K562 (cell line): ENCODE results near the gene MPZL1. TPM values are rescaled to one million over a fixed set of nuclear protein-coding genes. Genes with fewer than 3 reads are reported as not detected.
A peak's percentile ranks its signal among the peaks of the same experiment; 100 is the strongest.

Source experiments
- ATAC-seq: fragments of 200-7000 bp; cut with Tn5 transposase; 3 replicates; pipeline ENCODE4 v1.9.1; 2020; ENCODE audit warnings: moderate library complexity
- BruUV-seq: library from RNA; stranded (reverse); fragments of 400-500 nt; replicated peaks from 2 replicates; lab custom pipeline; 2021; lab: Mats Ljungman, UMichigan
- CTCF ChIA-PET: fragments of 300-600 bp; formaldehyde crosslinking; extraction: SDS; loops from one replicate; lab custom pipeline; 2021; ENCODE audit warnings: low intra/inter-chr PET ratio; lab: Yijun Ruan, JAX
- POLR2A ChIA-PET: fragments of 300-600, 350-650 bp; sonication (Branson Sonifier 250); formaldehyde crosslinking; extraction: SDS; loops from one replicate; lab custom pipeline; 2021; ENCODE audit warnings: antibody characterized with exemption, inconsistent platforms; lab: Yijun Ruan, JAX
- DNase-seq, 4 experiments: peaks; one replicate each; pipeline versions ENCODE4 v3.0.0 to v3.0.0-alpha.2; 2011 to 2018; ENCODE audit warnings: low spot score in 3 of 4, mixed read lengths in 3 of 4; ENCODE audit errors: extremely low read depth in 1 of 4
- FAIRE-seq: peaks from 2 replicates; lab custom pipeline; 2011; peaks lifted over from hg19 to GRCh38; lab: Jason Lieb, UNC
- H2AFZ ChIP-seq: 2 replicates; pipeline ENCODE4 v1.6.0; 2011; ENCODE audit warnings: low read depth, low read length, control low read depth, inconsistent platforms
- H3K27ac ChIP-seq: fragments of 200-600 bp; 3 replicates; pipeline ENCODE4 v1.8.0; 2011; ENCODE audit warnings: low read depth, mild to moderate bottlenecking, control low read depth, inconsistent platforms, low read length, moderate library complexity, mixed read lengths; ENCODE audit errors: extremely low read depth
- H3K27me3 ChIP-seq, 2 experiments: fragments of 300-600 bp in 1 of 2; 2 replicates in 1 of 2; 3 replicates in 1 of 2; pipeline versions ENCODE4 v1.6.0 to v1.8.0; 2011; ENCODE audit warnings: inconsistent platforms in 2 of 2, low read length in 2 of 2, mild to moderate bottlenecking in 1 of 2, mixed read lengths in 1 of 2, moderate library complexity in 1 of 2; ENCODE audit not compliant: control insufficient read depth in 2 of 2, insufficient read depth in 2 of 2
- H3K36me3 ChIP-seq: fragments of 300-600 bp; 3 replicates; pipeline ENCODE4 v1.8.0; 2011; ENCODE audit warnings: mild to moderate bottlenecking, low read length, inconsistent platforms; ENCODE audit not compliant: control insufficient read depth, insufficient read depth
- H3K4me1 ChIP-seq, 2 experiments: fragments of 200-600 bp in 1 of 2; replicated peaks in 1 of 2; 2 replicates in 1 of 2; 3 replicates in 1 of 2; pipeline versions ENCODE4 v1.5.1 to v1.8.0; 2011; ENCODE audit warnings: inconsistent platforms in 2 of 2, low read length in 2 of 2, mild to moderate bottlenecking in 1 of 2, mixed read lengths in 1 of 2, moderate library complexity in 1 of 2; ENCODE audit not compliant: control insufficient read depth in 2 of 2, insufficient read depth in 2 of 2
- H3K4me2 ChIP-seq: 2 replicates; pipeline ENCODE4 v1.6.1; 2011; ENCODE audit warnings: low read length, control low read depth, inconsistent platforms, mixed read lengths; ENCODE audit not compliant: insufficient read depth
- H3K4me3 ChIP-seq: fragments of 200-600 bp; sonication (generic), shearing (Covaris generic); 2 replicates; pipeline ENCODE4 v1.5.1; 2016; ENCODE audit warnings: control low read depth, inconsistent platforms
- H3K79me2 ChIP-seq: fragments of 200-600 bp; 3 replicates; pipeline ENCODE4 v1.8.0; 2011; ENCODE audit warnings: low read length, inconsistent platforms; ENCODE audit not compliant: control insufficient read depth, insufficient read depth
- H3K9ac ChIP-seq, 2 experiments: 2 replicates each; pipeline versions ENCODE4 v1.6.0 to v1.6.1; 2011; ENCODE audit warnings: low read depth in 2 of 2, low read length in 2 of 2, control low read depth in 1 of 2, inconsistent platforms in 1 of 2, mild to moderate bottlenecking in 1 of 2, mixed read lengths in 1 of 2; ENCODE audit not compliant: insufficient read depth in 1 of 2
- H3K9me1 ChIP-seq: one replicate; pipeline ENCODE4 v1.6.0; 2011; ENCODE audit warnings: inconsistent platforms, mild to moderate bottlenecking, low read length, moderate library complexity; ENCODE audit not compliant: control insufficient read depth, insufficient read depth
- H3K9me3 ChIP-seq: replicated peaks from 2 replicates; pipeline ENCODE4 v1.5.1; 2011; ENCODE audit warnings: low read depth, low read length, inconsistent platforms; ENCODE audit not compliant: control insufficient read depth, insufficient read depth
- H4K20me1 ChIP-seq: replicated peaks from 2 replicates; pipeline ENCODE4 v1.6.1; 2011; ENCODE audit warnings: low read length, inconsistent platforms, mixed read lengths; ENCODE audit not compliant: control insufficient read depth, insufficient read depth
- ATF1 ChIP-seq, 2 experiments: fragments of 450-650 bp in 1 of 2; IDR thresholded peaks; 2 replicates each; pipeline ENCODE4 v1.6.1; 2016; ENCODE audit warnings: missing compliant biosample characterization in 1 of 2, missing genetic modification characterization in 1 of 2
- BRD4 ChIP-seq: fragments of 200-600 bp; sonication (generic); IDR thresholded peaks from 2 replicates; pipeline ENCODE4 v1.6.1; 2017; ENCODE audit warnings: inconsistent platforms
- CXXC5 ChIP-seq: fragments of 250-450 bp; sonication (Bioruptor Pico); IDR thresholded peaks from 2 replicates; pipeline ENCODE4 v1.8.0; 2022; ENCODE audit warnings: inconsistent platforms, mild to moderate bottlenecking, moderate library complexity
- DNMT1 ChIP-seq: fragments of 450-650 bp; IDR thresholded peaks from 2 replicates; pipeline ENCODE4 v1.6.1; 2016; ENCODE audit warnings: antibody characterized with exemption, mild to moderate bottlenecking
- RFX1 ChIP-seq: fragments of 450-650 bp; IDR thresholded peaks from 2 replicates; pipeline ENCODE4 v1.6.1; 2016; ENCODE audit warnings: mild to moderate bottlenecking, moderate library complexity
- SNRNP70 ChIP-seq: fragments of 200-400 bp; formaldehyde crosslinking; optimal IDR thresholded peaks from 2 replicates; pipeline ENCODE3; 2017; ENCODE audit warnings: low read depth, low read length
- SP2 ChIP-seq: IDR thresholded peaks from 2 replicates; pipeline ENCODE4 v1.6.1; 2011; ENCODE audit warnings: mild to moderate bottlenecking, low read depth, low read length, moderate library complexity; ENCODE audit not compliant: poor library complexity, severe bottlenecking; ENCODE audit errors: extremely low read depth
- SRSF1 ChIP-seq: fragments of 200-400 bp; formaldehyde crosslinking; IDR thresholded peaks from 2 replicates; pipeline ENCODE4 v1.6.1; 2017; ENCODE audit warnings: mild to moderate bottlenecking, low read depth, low read length, moderate library complexity
- TCF7 ChIP-seq: sonication (generic); IDR thresholded peaks from 2 replicates; pipeline ENCODE4 v1.6.1; 2016; ENCODE audit warnings: antibody characterized with exemption, borderline replicate concordance
- TGIF2 ChIP-seq: sonication (generic); formaldehyde crosslinking; IDR thresholded peaks from 2 replicates; pipeline ENCODE4 v1.8.1; 2022; ENCODE audit warnings: mild to moderate bottlenecking, missing genetic modification reagents, moderate library complexity
- WGBS: fragments of 100-300 bp; shearing (Covaris generic); methylation state at CpG from one replicate; pipeline ENCODE4 v1.1.6; 2016; ENCODE audit warnings: low coverage, mixed read lengths; ENCODE audit not compliant: insufficient coverage; ENCODE audit errors: missing lambda C conversion rate; 5-methylcytosine and 5-hydroxymethylcytosine counted together
- in situ Hi-C: fragments of 300-500 bp; cut with MboI; formaldehyde crosslinking; loops from 4 replicates; pipeline ENCODE4 v1.15.0; 2018; ENCODE audit warnings: inconsistent platforms, mixed read lengths
- intact Hi-C: fragments of 100-400 bp; cut with micrococcal nuclease; formaldehyde crosslinking; loops from 2 replicates; pipeline ENCODE4 v1.14.2; 2022
- polyA plus RNA-seq, 8 experiments: library from polyadenylated mRNA; depleted of rRNA in 4 of 8; stranded (reverse) in 5 of 8; unstranded in 3 of 8; fragments of >200 nt; fragmentation: Nextera tagmentation in 2 of 8; fragmentation: Illumina TruSeq in 1 of 8; extraction: Ambion mirVana in 2 of 8; extraction: Trizol in 1 of 8; gene quantifications; 2 replicates each; pipeline versions ENCODE4 v1.2.1 to v1.2.3, GENCODE V29; 2011 to 2014; ENCODE audit warnings: inconsistent platforms in 1 of 8, missing spikeins in 1 of 8
- total RNA-seq, 7 experiments: library from RNA; depleted of rRNA in 6 of 7; stranded (reverse); fragments of >200 nt in 6 of 7; fragmentation: Illumina TruSeq in 2 of 7; extraction: Trizol in 2 of 7; gene quantifications; 2 replicates each; pipeline versions ENCODE4 v1.2.1 to v1.2.3, GENCODE V29; 2011 to 2021; ENCODE audit warnings: low replicate concordance in 1 of 7
- TF ChIP-seq, protein P1 (sequence below): fragments of 450-650 bp; formaldehyde crosslinking; IDR thresholded peaks from 2 replicates; pipeline ENCODE4 v1.4.0; 2020; ENCODE audit warnings: mild to moderate bottlenecking, moderate library complexity
- TF ChIP-seq, protein P2 (sequence below): fragments of 250-450 bp; sonication (Bioruptor Pico); IDR thresholded peaks from 2 replicates; pipeline ENCODE4 v1.4.0; 2020; ENCODE audit warnings: mild to moderate bottlenecking, moderate library complexity, borderline replicate concordance

The MPZL1 gene
- total and polyA plus RNA-seq, 9 of the 15 experiments (the other 6 are each of a cell fraction or from before 2014, with no cell fraction given) = 14.5 to 153 (median 66.5) TPM

- Histone ChIP-seq H3K79me2 (no peaks in the 10 kb centered on the region), H3K27ac (no peak overlapping the region), H3K9ac (no peak overlapping the region), H3K4me1 (peaks cover 0 to 7% of the 10 kb centered on the region in 2 experiments; a peak in 4 of 5 replicates), H3K9me3 (no peaks in the 10 kb centered on the region), H3K4me3 (no peak overlapping the region), H4K20me1 (no peaks in the 10 kb centered on the region), H3K4me2 (no peak overlapping the region), H3K9me1 (no peaks in the 10 kb centered on the region), H3K27me3 (no peaks in the 10 kb centered on the region)
- POLR2A ChIA-PET = interaction anchor here (1.4 to 1.5 kb wide), 2 partner anchors 21 to 127 kb away, joined by 4 read pairs; partner anchors contain the start of gene DCAF6
- FAIRE-seq (no peak), DNase-seq (no peak)
- CTCF ChIA-PET = no interaction called here
- intact Hi-C loops = no loop called here
- in situ Hi-C loops = no loop called here
- BruUV-seq = no TSS peak
- 15% methylated on average over 3 of the region's 3 CpGs for WGBS
- TF ChIP-seq DNMT1 (no peak), SNRNP70 (no peak), BRD4 (no peak), RFX1 (0 out of 2 replicates have a peak, but pooled peaks have one; percentile 6)
- TF ChIP-seq, all 486 proteins: peak for 1
- H2AFZ ChIP-seq = no peak overlapping the region
- H3K36me3 ChIP-seq = no peaks in the 10 kb centered on the region
- ATAC-seq = no peak
Observed at GRCh38 chr1:167808690-167809089, 86.9 kb downstream of the MPZL1 start.

GRCh38 chr1:167812972-167813371, 91.2 kb downstream of the MPZL1 start:
- CTCF ChIA-PET = no interaction called here
- POLR2A ChIA-PET = interaction anchor here (1.0 to 2.1 kb wide), 2 partner anchors 11 to 17 kb away, joined by 4 to 6 read pairs; no protein-coding TSS in a partner anchor
- Histone ChIP-seq H3K9me1 (no peaks in the 10 kb centered on the region), H3K36me3 (no peaks in the 10 kb centered on the region), H3K79me2 (no peaks in the 10 kb centered on the region), H3K4me1 (no peaks in the 10 kb centered on the region; a peak in 2 of 5 replicates), H3K27ac (no peak overlapping the region), H3K27me3 (no peaks in the 10 kb centered on the region), H3K4me3 (no peak overlapping the region), H3K4me2 (no peak overlapping the region), H2AFZ (no peak overlapping the region), H3K9ac (no peak overlapping the region), H4K20me1 (no peaks in the 10 kb centered on the region), H3K9me3 (peaks cover 3% of the 10 kb centered on the region; the same call in 1 of the 2 replicates)
- no TSS peak for BruUV-seq
- ATAC-seq = no peak
- intact Hi-C loops = no loop called here
- DNase-seq = no peak
- in situ Hi-C loops = no loop called here
- FAIRE-seq = no peak
- no peak for TF ChIP-seq TCF7
- TF ChIP-seq CXXC5 (CRISPR knock-in tag) = no peak
- TF ChIP-seq ATF1 (CRISPR knock-in tag; IDR thresholded peaks at IDR 0.05) = no peak
- TF ChIP-seq ATF1 (tag; IDR thresholded peaks at IDR 0.05) = no peak
- no peak for TF ChIP-seq TGIF2 (CRISPR knock-in tag)
- TF ChIP-seq, protein P1, sequence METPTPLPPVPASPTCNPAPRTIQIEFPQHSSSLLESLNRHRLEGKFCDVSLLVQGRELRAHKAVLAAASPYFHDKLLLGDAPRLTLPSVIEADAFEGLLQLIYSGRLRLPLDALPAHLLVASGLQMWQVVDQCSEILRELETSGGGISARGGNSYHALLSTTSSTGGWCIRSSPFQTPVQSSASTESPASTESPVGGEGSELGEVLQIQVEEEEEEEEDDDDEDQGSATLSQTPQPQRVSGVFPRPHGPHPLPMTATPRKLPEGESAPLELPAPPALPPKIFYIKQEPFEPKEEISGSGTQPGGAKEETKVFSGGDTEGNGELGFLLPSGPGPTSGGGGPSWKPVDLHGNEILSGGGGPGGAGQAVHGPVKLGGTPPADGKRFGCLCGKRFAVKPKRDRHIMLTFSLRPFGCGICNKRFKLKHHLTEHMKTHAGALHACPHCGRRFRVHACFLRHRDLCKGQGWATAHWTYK = no peak
- no peak for TF ChIP-seq SP2
- TF ChIP-seq, protein P2, sequence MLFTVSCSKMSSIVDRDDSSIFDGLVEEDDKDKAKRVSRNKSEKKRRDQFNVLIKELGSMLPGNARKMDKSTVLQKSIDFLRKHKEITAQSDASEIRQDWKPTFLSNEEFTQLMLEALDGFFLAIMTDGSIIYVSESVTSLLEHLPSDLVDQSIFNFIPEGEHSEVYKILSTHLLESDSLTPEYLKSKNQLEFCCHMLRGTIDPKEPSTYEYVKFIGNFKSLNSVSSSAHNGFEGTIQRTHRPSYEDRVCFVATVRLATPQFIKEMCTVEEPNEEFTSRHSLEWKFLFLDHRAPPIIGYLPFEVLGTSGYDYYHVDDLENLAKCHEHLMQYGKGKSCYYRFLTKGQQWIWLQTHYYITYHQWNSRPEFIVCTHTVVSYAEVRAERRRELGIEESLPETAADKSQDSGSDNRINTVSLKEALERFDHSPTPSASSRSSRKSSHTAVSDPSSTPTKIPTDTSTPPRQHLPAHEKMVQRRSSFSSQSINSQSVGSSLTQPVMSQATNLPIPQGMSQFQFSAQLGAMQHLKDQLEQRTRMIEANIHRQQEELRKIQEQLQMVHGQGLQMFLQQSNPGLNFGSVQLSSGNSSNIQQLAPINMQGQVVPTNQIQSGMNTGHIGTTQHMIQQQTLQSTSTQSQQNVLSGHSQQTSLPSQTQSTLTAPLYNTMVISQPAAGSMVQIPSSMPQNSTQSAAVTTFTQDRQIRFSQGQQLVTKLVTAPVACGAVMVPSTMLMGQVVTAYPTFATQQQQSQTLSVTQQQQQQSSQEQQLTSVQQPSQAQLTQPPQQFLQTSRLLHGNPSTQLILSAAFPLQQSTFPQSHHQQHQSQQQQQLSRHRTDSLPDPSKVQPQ (CRISPR knock-in tag) = no peak
- TF ChIP-seq SRSF1 = no peak
